GM23338 (cell line): ENCODE data around the gene WDR62. TPM values are rescaled to one million over a fixed set of nuclear protein-coding genes. Genes with fewer than 3 reads are reported as not detected.
"Not testable (repeated sequence)": the region's sequence is repeated elsewhere in the genome, so short reads cannot be mapped to it uniquely, and the experiment has no call there.

Experiments used
- ATAC-seq: fragments of 200-7000 bp; cut with Tn5 transposase; 3 replicates; pipeline ENCODE4 v1.9.1; 2020
- DNase-seq: peaks from one replicate; pipeline ENCODE4 v3.0.0-alpha.2; 2015; ENCODE audit warnings: low spot score
- H2AFZ ChIP-seq: fragments of 200-600 bp; sonication (generic); 2 replicates; pipeline ENCODE4 v1.8.0; 2016; ENCODE audit warnings: antibody characterized with exemption, mild to moderate bottlenecking, moderate library complexity
- H3F3A ChIP-seq: fragments of 200-600 bp; sonication (generic); replicated peaks from 2 replicates; pipeline ENCODE4 v1.8.0; 2017; ENCODE audit warnings: antibody characterized with exemption, mixed run types, low read depth
- H3K27ac ChIP-seq: fragments of 200-600 bp; sonication (generic); 2 replicates; pipeline ENCODE4 v1.6.1; 2016; ENCODE audit warnings: low read depth
- H3K27me3 ChIP-seq: fragments of 200-600 bp; sonication (generic); 2 replicates; pipeline ENCODE4 v1.8.0; 2016; ENCODE audit warnings: mild to moderate bottlenecking, mixed run types, moderate library complexity; ENCODE audit not compliant: insufficient read depth
- H3K36me3 ChIP-seq: fragments of 200-600 bp; sonication (generic); 2 replicates; pipeline ENCODE4 v1.8.0; 2016; ENCODE audit warnings: mild to moderate bottlenecking; ENCODE audit not compliant: insufficient read depth
- H3K4me1 ChIP-seq: fragments of 200-600 bp; sonication (generic); 2 replicates; pipeline ENCODE4 v1.8.0; 2016; ENCODE audit warnings: mild to moderate bottlenecking, moderate library complexity; ENCODE audit not compliant: insufficient read depth
- H3K4me2 ChIP-seq: fragments of 200-600 bp; sonication (generic); 2 replicates; pipeline ENCODE4 v1.7.1; 2017; ENCODE audit warnings: mixed run types
- H3K4me3 ChIP-seq: fragments of 200-600 bp; sonication (generic); 2 replicates; pipeline ENCODE4 v1.6.1; 2016; ENCODE audit warnings: mixed run types
- H3K79me2 ChIP-seq: fragments of 200-600 bp; sonication (generic); replicated peaks from 2 replicates; pipeline ENCODE4 v1.8.0; 2017; ENCODE audit warnings: mild to moderate bottlenecking; ENCODE audit not compliant: insufficient read depth
- H3K9me2 ChIP-seq: fragments of 200-600 bp; sonication (generic); 2 replicates; pipeline ENCODE4 v1.8.0; 2017; ENCODE audit not compliant: insufficient read depth
- H4K20me1 ChIP-seq: fragments of 200-600 bp; sonication (generic); replicated peaks from 2 replicates; pipeline ENCODE4 v1.8.0; 2017; ENCODE audit warnings: mild to moderate bottlenecking; ENCODE audit not compliant: insufficient read depth
- H3K27ac Mint-ChIP-seq: 2 replicates; pipeline ENCODE4 v1.8.0; 2020; ENCODE audit warnings: inconsistent platforms, mild to moderate bottlenecking, moderate library complexity, mixed read lengths
- H3K27me3 Mint-ChIP-seq: 3 replicates; pipeline ENCODE4 v1.8.0; 2022; ENCODE audit warnings: low read depth, mild to moderate bottlenecking, moderate library complexity, mixed read lengths, inconsistent platforms; ENCODE audit not compliant: insufficient read depth, poor library complexity
- H3K36me3 Mint-ChIP-seq: 3 replicates; pipeline ENCODE4 v1.8.0; 2021; ENCODE audit warnings: low read depth, mild to moderate bottlenecking, inconsistent platforms, moderate library complexity, mixed read lengths
- H3K4me1 Mint-ChIP-seq: 3 replicates; pipeline ENCODE4 v1.8.0; 2020; ENCODE audit warnings: mild to moderate bottlenecking, inconsistent platforms, mixed read lengths
- H3K4me3 Mint-ChIP-seq: 3 replicates; pipeline ENCODE4 v1.8.0; 2021; ENCODE audit warnings: moderate library complexity, mild to moderate bottlenecking, inconsistent platforms, mixed read lengths
- H3K9me3 Mint-ChIP-seq: 3 replicates; pipeline ENCODE4 v1.8.0; 2020; ENCODE audit warnings: moderate library complexity, mild to moderate bottlenecking, inconsistent platforms, mixed read lengths
- CREB1 ChIP-seq: fragments of 250-450 bp; sonication (Bioruptor Pico); IDR thresholded peaks from 2 replicates; pipeline ENCODE4 v1.5.0; 2020; ENCODE audit warnings: low read depth, mild to moderate bottlenecking, moderate library complexity
- EZH2 ChIP-seq: fragments of 200-600 bp; sonication (generic); IDR thresholded peaks from one replicate; pipeline ENCODE4 v1.8.0; 2017; ENCODE audit warnings: antibody characterized with exemption, mild to moderate bottlenecking, low read depth; ENCODE audit not compliant: unreplicated experiment
- NANOG ChIP-seq: IDR thresholded peaks from 2 replicates; pipeline ENCODE4 v1.6.1; 2016; ENCODE audit warnings: antibody characterized with exemption, borderline replicate concordance
- POLR2AphosphoS5 ChIP-seq: IDR thresholded peaks from 2 replicates; pipeline ENCODE4 v1.6.1; 2016; ENCODE audit warnings: antibody characterized with exemption, low read depth
- STAT1 ChIP-seq: IDR thresholded peaks from one replicate; pipeline ENCODE4 v1.6.1; 2016; ENCODE audit warnings: antibody characterized with exemption; ENCODE audit not compliant: unreplicated experiment
- ZNF114 ChIP-seq: fragments of 250-450 bp; sonication (Bioruptor Pico); IDR thresholded peaks from 2 replicates; pipeline ENCODE4 v1.5.0; 2020; ENCODE audit warnings: mild to moderate bottlenecking, moderate library complexity
- ZNF331 ChIP-seq: fragments of 250-450 bp; sonication (Bioruptor Pico); IDR thresholded peaks from 2 replicates; pipeline ENCODE4 v1.5.0; 2020; ENCODE audit warnings: low read depth, mild to moderate bottlenecking, moderate library complexity
- polyA plus RNA-seq: library from polyadenylated mRNA; unstranded; fragments of >200 nt; fragmentation: Nextera tagmentation; extraction: Ambion mirVana; gene quantifications from 2 replicates; pipeline ENCODE4 v1.2.1, GENCODE V29; 2016
- total RNA-seq: library from RNA; depleted of rRNA; stranded (reverse); fragments of >200 nt; shearing (Covaris generic); gene quantifications from 2 replicates; pipeline ENCODE4 v1.2.3, GENCODE V29; 2014
- TF ChIP-seq, protein P1 (sequence below): IDR thresholded peaks from one replicate; pipeline ENCODE4 v1.6.1; 2018; ENCODE audit warnings: antibody characterized with exemption; ENCODE audit not compliant: unreplicated experiment
- TF ChIP-seq, protein P2 (sequence below), 2 experiments: fragments of 200-600 bp in 1 of 2; sonication (generic) in 1 of 2; conservative IDR thresholded peaks; 2 replicates each; pipeline versions ENCODE4 v1.5.1 to v1.6.1; 2016 to 2017; ENCODE audit warnings: antibody characterized with exemption in 2 of 2, low read depth in 2 of 2, mild to moderate bottlenecking in 2 of 2, moderate library complexity in 1 of 2
- TF ChIP-seq, protein P3 (sequence below): IDR thresholded peaks from 2 replicates; pipeline ENCODE4 v1.6.1; 2016; ENCODE audit warnings: antibody characterized with exemption

WDR62 gene
- total and polyA plus RNA-seq, 2 experiments from 2014 or later: 14.1 to 45.4 TPM

- H2AFZ ChIP-seq, H3K27ac Mint-ChIP-seq, H3K36me3 ChIP-seq, H3K36me3 Mint-ChIP-seq, H3K4me3 Mint-ChIP-seq, H3K27me3 Mint-ChIP-seq, H3K9me2 ChIP-seq, H3K4me2 ChIP-seq, ATAC-seq, DNase-seq, H3F3A ChIP-seq, H3K27ac ChIP-seq, H3K79me2 ChIP-seq, H3K27me3 ChIP-seq, H4K20me1 ChIP-seq, H3K9me3 Mint-ChIP-seq, H3K4me1 ChIP-seq, H3K4me3 ChIP-seq: not testable (repeated sequence)
- H3K4me1 Mint-ChIP-seq: peaks cover 10% of the 10 kb centered on the region
Measured at GRCh38 chr19:36134867-36135266, 80.2 kb downstream of the WDR62 start.

DNA sequence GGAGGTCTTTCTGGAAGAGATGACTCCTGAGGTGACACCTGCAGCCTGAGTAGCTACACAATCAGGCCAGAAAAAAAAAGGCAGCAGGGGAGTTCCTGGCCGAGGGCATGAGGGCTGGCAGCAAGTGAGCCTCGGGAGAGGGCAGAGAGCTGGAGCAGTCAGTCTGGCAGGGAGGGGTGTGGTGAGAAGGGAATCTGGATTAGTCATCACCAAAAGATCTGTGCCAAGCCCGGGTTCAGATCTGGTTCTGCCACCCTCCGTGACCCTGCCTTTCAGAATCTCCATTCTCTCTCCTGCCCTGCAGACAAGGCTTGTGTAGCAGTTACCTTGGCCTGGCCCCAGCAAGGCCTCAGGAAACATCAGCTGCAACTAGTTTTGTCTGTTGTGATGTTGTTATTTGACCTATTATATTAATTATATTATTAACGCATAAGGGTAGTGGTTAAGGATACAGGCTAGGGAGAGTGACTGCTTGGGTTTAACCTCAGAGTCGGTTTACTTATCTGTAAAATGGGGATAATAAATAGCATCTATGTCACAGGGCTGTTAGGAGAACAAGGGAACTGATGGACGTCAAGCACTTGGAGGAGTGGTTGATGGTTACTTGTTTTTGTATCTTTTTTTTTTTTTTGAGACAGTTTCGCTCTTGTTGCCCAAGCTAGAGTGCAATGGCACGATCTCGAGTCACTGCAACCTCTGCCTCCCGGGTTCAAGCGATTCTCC lies 82.4 kb downstream of the WDR62 start:
- H3K36me3 ChIP-seq: no peaks in the 10 kb centered on the region
- no peak overlapping the region for H3K4me3 ChIP-seq
- no peaks in the 10 kb centered on the region; the same call in 1 of the 2 replicates for H3K4me1 ChIP-seq
- H3K9me2 ChIP-seq: no peaks in the 10 kb centered on the region
- peaks cover 14% of the 10 kb centered on the region for H3K4me1 Mint-ChIP-seq
- no peak for ATAC-seq
- H3K9me3 Mint-ChIP-seq: no peaks in the 10 kb centered on the region
- no peak overlapping the region for H3K4me3 Mint-ChIP-seq
- H3K4me2 ChIP-seq: peak overlapping the region; percentile 51; the same call in 1 of the 2 replicates
- H3F3A ChIP-seq: peaks cover 6% of the 10 kb centered on the region; the same call in 1 of the 2 replicates
- peaks cover 5% of the 10 kb centered on the region for H3K79me2 ChIP-seq
- peaks cover 10% of the 10 kb centered on the region for H3K36me3 Mint-ChIP-seq
- no peaks in the 10 kb centered on the region for H3K27me3 ChIP-seq
- H2AFZ ChIP-seq: 0 out of 2 replicates have a peak overlapping the region, but pooled peaks have one; percentile 66
- H4K20me1 ChIP-seq: no peaks in the 10 kb centered on the region
- DNase-seq: no peak
- no peak overlapping the region for H3K27ac Mint-ChIP-seq
- peaks cover 10% of the 10 kb centered on the region for H3K27me3 Mint-ChIP-seq
- H3K27ac ChIP-seq: no peak overlapping the region
- TF ChIP-seq, protein P1, sequence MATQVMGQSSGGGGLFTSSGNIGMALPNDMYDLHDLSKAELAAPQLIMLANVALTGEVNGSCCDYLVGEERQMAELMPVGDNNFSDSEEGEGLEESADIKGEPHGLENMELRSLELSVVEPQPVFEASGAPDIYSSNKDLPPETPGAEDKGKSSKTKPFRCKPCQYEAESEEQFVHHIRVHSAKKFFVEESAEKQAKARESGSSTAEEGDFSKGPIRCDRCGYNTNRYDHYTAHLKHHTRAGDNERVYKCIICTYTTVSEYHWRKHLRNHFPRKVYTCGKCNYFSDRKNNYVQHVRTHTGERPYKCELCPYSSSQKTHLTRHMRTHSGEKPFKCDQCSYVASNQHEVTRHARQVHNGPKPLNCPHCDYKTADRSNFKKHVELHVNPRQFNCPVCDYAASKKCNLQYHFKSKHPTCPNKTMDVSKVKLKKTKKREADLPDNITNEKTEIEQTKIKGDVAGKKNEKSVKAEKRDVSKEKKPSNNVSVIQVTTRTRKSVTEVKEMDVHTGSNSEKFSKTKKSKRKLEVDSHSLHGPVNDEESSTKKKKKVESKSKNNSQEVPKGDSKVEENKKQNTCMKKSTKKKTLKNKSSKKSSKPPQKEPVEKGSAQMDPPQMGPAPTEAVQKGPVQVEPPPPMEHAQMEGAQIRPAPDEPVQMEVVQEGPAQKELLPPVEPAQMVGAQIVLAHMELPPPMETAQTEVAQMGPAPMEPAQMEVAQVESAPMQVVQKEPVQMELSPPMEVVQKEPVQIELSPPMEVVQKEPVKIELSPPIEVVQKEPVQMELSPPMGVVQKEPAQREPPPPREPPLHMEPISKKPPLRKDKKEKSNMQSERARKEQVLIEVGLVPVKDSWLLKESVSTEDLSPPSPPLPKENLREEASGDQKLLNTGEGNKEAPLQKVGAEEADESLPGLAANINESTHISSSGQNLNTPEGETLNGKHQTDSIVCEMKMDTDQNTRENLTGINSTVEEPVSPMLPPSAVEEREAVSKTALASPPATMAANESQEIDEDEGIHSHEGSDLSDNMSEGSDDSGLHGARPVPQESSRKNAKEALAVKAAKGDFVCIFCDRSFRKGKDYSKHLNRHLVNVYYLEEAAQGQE: no peak
- TF ChIP-seq ZNF114 (CRISPR knock-in tag): no peak
- TF ChIP-seq STAT1: no peak
- TF ChIP-seq EZH2: no peak
- no peak for TF ChIP-seq CREB1
- TF ChIP-seq, protein P2, sequence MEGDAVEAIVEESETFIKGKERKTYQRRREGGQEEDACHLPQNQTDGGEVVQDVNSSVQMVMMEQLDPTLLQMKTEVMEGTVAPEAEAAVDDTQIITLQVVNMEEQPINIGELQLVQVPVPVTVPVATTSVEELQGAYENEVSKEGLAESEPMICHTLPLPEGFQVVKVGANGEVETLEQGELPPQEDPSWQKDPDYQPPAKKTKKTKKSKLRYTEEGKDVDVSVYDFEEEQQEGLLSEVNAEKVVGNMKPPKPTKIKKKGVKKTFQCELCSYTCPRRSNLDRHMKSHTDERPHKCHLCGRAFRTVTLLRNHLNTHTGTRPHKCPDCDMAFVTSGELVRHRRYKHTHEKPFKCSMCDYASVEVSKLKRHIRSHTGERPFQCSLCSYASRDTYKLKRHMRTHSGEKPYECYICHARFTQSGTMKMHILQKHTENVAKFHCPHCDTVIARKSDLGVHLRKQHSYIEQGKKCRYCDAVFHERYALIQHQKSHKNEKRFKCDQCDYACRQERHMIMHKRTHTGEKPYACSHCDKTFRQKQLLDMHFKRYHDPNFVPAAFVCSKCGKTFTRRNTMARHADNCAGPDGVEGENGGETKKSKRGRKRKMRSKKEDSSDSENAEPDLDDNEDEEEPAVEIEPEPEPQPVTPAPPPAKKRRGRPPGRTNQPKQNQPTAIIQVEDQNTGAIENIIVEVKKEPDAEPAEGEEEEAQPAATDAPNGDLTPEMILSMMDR (conservative IDR thresholded peaks at IDR 0.05; ENCODE audit: low read depth in 2 of 2): no peak
- TF ChIP-seq, protein P3, sequence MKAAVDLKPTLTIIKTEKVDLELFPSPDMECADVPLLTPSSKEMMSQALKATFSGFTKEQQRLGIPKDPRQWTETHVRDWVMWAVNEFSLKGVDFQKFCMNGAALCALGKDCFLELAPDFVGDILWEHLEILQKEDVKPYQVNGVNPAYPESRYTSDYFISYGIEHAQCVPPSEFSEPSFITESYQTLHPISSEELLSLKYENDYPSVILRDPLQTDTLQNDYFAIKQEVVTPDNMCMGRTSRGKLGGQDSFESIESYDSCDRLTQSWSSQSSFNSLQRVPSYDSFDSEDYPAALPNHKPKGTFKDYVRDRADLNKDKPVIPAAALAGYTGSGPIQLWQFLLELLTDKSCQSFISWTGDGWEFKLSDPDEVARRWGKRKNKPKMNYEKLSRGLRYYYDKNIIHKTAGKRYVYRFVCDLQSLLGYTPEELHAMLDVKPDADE: no peak
- TF ChIP-seq POLR2AphosphoS5: no peak
- TF ChIP-seq NANOG: no peak
- TF ChIP-seq ZNF331 (CRISPR knock-in tag): no peak
